ENCODE data around the gene HDAC4.

The HDAC4 gene

DNA sequence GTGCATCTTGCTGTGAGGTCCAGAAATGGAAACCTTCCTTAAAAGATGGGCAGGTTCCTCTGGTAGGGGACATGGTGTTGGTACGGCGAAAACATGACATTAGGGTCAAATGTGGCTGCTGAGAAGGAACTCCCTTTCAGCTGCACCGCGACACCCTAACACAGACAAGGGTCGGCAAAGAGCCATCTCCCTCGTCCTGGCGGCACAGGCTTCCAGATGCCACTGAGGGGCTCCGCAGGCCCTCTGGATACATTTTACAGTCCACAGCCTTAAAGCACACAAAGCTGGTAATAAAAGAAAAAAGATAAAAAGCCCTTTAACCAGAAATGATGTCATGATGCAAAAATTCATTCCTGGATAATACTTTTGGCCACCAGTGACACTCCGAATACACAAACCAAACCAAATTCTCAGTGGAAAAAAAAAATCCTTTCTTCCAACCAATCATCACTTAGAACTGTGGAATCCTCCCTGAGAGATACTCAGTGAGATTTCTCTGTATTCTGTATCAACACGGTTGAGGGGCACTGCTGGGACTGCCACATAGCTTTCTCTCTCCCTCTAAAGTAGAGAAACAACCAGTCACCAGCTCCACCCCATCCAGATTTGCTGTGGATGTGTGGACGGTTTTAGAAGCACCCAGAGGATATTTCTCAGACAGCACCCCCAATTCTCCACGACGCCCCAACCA lies 174.8 kb downstream of the HDAC4 start (continued):
- TF ChIP-seq, protein P1, sequence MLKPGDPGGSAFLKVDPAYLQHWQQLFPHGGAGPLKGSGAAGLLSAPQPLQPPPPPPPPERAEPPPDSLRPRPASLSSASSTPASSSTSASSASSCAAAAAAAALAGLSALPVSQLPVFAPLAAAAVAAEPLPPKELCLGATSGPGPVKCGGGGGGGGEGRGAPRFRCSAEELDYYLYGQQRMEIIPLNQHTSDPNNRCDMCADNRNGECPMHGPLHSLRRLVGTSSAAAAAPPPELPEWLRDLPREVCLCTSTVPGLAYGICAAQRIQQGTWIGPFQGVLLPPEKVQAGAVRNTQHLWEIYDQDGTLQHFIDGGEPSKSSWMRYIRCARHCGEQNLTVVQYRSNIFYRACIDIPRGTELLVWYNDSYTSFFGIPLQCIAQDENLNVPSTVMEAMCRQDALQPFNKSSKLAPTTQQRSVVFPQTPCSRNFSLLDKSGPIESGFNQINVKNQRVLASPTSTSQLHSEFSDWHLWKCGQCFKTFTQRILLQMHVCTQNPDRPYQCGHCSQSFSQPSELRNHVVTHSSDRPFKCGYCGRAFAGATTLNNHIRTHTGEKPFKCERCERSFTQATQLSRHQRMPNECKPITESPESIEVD (tag by site-specific recombination; IDR thresholded peaks at IDR 0.05): 0 out of 2 replicates have a peak, but pooled peaks have one; percentile 10

DNA sequence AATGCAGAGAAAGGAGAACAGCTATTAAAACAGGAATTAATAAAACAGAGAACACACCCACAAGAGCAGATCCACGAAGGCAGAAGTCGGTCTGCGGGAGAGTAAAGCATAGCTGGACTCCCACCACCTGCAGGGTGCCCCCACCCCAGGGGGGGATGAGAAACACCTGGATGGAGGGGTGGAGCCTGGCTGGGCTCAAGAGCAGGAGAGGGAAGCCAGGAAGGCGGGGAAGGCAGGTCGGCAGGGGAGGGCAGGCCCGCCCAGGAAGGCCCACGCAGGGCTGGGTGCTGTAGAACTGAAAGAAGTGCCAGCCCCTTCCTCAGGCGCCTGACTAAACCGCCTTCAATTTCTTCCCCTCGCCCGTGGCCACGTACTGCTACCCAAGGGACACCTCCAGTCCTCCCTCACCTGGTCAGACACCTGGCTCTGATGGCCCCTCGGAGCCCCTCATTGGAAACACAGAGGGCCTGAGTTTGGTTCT lies 175.4 kb downstream of the HDAC4 start:
- H3K4me1 ChIP-seq (ENCODE audit: control insufficient read depth, insufficient read depth, low read length): peaks cover 3% of the 10 kb centered on the region; the same call in 1 of the 2 replicates
- H3K9me3 ChIP-seq (ENCODE audit: control insufficient read depth, insufficient read depth, low read depth, low read length): no peaks in the 10 kb centered on the region
- no peak overlapping the region for H3K4me3 ChIP-seq (ENCODE audit: low read depth, low read length)
- no peaks in the 10 kb centered on the region for H3K36me3 ChIP-seq (ENCODE audit: control insufficient read depth in 2 of 2, insufficient read depth in 1 of 2, low read length in 2 of 2)
- no peak overlapping the region for H3K27ac ChIP-seq (ENCODE audit: extremely low read depth, low read depth, low read length)
- TF ChIP-seq ZSCAN16 (tag by site-specific recombination; IDR thresholded peaks at IDR 0.05) (no peak), ZNF654 (tag by site-specific recombination; IDR thresholded peaks at IDR 0.05; ENCODE audit: low read depth) (no peak), SP2 (tag by site-specific recombination; IDR thresholded peaks at IDR 0.05) (no peak), ZNF768 (tag by site-specific recombination; IDR thresholded peaks at IDR 0.05) (no peak), ZNF2 (tag by site-specific recombination; IDR thresholded peaks at IDR 0.05) (no peak), ZBTB21 (tag by site-specific recombination; IDR thresholded peaks at IDR 0.05) (no peak), HOXD13 (CRISPR knock-in tag; IDR thresholded peaks at IDR 0.05; ENCODE audit: borderline replicate concordance) (no peak), ZNF530 (tag by site-specific recombination; IDR thresholded peaks at IDR 0.05; ENCODE audit: low read depth) (no peak), HOXA7 (CRISPR knock-in tag; IDR thresholded peaks at IDR 0.05; ENCODE audit: borderline replicate concordance) (no peak), KLF10 (tag by site-specific recombination; IDR thresholded peaks at IDR 0.05) (no peak), KLF16 (tag by site-specific recombination; IDR thresholded peaks at IDR 0.05) (no peak), ZNF239 (tag by site-specific recombination; IDR thresholded peaks at IDR 0.05) (no peak), ZNF785 (tag by site-specific recombination; IDR thresholded peaks at IDR 0.05) (no peak), ZNF16 (tag by site-specific recombination; IDR thresholded peaks at IDR 0.05; ENCODE audit: low read depth) (no peak)
- TF ChIP-seq, protein P2, sequence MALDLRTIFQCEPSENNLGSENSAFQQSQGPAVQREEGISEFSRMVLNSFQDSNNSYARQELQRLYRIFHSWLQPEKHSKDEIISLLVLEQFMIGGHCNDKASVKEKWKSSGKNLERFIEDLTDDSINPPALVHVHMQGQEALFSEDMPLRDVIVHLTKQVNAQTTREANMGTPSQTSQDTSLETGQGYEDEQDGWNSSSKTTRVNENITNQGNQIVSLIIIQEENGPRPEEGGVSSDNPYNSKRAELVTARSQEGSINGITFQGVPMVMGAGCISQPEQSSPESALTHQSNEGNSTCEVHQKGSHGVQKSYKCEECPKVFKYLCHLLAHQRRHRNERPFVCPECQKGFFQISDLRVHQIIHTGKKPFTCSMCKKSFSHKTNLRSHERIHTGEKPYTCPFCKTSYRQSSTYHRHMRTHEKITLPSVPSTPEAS (tag by site-specific recombination; IDR thresholded peaks at IDR 0.05): no peak
- TF ChIP-seq, protein P3, sequence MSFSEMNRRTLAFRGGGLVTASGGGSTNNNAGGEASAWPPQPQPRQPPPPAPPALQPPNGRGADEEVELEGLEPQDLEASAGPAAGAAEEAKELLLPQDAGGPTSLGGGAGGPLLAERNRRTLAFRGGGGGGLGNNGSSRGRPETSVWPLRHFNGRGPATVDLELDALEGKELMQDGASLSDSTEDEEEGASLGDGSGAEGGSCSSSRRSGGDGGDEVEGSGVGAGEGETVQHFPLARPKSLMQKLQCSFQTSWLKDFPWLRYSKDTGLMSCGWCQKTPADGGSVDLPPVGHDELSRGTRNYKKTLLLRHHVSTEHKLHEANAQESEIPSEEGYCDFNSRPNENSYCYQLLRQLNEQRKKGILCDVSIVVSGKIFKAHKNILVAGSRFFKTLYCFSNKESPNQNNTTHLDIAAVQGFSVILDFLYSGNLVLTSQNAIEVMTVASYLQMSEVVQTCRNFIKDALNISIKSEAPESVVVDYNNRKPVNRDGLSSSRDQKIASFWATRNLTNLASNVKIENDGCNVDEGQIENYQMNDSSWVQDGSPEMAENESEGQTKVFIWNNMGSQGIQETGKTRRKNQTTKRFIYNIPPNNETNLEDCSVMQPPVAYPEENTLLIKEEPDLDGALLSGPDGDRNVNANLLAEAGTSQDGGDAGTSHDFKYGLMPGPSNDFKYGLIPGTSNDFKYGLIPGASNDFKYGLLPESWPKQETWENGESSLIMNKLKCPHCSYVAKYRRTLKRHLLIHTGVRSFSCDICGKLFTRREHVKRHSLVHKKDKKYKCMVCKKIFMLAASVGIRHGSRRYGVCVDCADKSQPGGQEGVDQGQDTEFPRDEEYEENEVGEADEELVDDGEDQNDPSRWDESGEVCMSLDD (tag by site-specific recombination; IDR thresholded peaks at IDR 0.05): no peak
- TF ChIP-seq, protein P4, sequence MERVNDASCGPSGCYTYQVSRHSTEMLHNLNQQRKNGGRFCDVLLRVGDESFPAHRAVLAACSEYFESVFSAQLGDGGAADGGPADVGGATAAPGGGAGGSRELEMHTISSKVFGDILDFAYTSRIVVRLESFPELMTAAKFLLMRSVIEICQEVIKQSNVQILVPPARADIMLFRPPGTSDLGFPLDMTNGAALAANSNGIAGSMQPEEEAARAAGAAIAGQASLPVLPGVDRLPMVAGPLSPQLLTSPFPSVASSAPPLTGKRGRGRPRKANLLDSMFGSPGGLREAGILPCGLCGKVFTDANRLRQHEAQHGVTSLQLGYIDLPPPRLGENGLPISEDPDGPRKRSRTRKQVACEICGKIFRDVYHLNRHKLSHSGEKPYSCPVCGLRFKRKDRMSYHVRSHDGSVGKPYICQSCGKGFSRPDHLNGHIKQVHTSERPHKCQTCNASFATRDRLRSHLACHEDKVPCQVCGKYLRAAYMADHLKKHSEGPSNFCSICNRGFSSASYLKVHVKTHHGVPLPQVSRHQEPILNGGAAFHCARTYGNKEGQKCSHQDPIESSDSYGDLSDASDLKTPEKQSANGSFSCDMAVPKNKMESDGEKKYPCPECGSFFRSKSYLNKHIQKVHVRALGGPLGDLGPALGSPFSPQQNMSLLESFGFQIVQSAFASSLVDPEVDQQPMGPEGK (tag by site-specific recombination; IDR thresholded peaks at IDR 0.05): no peak
- ChIA-PET CTCF (no interaction called here), POLR2A (no interaction called here)
